Astrocyte (in vitro differentiated cells and primary cell): ENCODE measurements around the gene PRKD1.

Source experiments
- EZH2 ChIP-seq: IDR thresholded peaks from 2 replicates; pipeline ENCODE4 v1.6.1; 2012; ENCODE audit warnings: mild to moderate bottlenecking, low read length, inconsistent platforms; ENCODE audit not compliant: insufficient read depth
- TF ChIP-seq, protein P1 (sequence below): IDR thresholded peaks from 2 replicates; pipeline ENCODE4 v1.5.1; 2011; ENCODE audit warnings: low read depth, mild to moderate bottlenecking, inconsistent platforms, low read length, moderate library complexity; ENCODE audit not compliant: insufficient read depth

DNA sequence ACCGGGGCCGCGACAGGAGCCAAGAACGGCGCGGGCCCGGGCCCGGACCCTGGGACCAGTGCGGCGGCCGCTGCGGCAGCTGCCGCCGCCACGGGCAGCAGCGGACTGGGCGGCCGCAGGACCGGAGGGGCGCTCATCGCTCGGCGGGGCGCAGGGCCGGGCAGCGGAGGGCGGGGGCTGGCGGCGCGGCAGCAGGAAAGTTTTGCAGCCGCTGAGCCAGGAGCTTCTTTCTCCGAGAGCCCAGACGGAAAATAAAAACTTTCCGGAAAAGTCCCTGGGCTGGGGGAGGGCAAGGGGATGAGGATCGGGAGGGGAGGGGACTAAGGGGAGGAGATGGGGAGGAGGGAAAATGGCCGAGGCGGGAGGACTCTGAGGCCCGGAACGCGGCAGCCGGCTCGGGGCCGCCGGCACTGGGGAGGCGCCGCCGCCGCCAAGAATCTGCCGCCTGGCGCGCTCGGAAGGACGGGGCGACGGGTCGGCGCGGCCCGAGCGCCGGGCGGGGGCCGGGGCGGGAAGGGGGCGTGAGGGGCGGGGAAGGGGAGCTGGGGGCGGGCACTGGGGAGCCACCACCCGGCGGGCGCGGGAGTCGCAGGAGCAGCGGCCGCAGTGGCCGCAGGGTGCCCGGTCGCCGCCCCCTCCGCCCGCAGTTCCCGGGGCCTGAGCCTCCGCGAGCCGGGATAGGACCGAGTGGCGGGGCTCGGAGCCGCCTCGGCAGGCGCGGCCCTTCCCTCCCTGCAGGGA is at the start of gene PRKD1:
- TF ChIP-seq, protein P1, sequence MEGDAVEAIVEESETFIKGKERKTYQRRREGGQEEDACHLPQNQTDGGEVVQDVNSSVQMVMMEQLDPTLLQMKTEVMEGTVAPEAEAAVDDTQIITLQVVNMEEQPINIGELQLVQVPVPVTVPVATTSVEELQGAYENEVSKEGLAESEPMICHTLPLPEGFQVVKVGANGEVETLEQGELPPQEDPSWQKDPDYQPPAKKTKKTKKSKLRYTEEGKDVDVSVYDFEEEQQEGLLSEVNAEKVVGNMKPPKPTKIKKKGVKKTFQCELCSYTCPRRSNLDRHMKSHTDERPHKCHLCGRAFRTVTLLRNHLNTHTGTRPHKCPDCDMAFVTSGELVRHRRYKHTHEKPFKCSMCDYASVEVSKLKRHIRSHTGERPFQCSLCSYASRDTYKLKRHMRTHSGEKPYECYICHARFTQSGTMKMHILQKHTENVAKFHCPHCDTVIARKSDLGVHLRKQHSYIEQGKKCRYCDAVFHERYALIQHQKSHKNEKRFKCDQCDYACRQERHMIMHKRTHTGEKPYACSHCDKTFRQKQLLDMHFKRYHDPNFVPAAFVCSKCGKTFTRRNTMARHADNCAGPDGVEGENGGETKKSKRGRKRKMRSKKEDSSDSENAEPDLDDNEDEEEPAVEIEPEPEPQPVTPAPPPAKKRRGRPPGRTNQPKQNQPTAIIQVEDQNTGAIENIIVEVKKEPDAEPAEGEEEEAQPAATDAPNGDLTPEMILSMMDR = no peak
- no peak for TF ChIP-seq EZH2
